HEK293 (cell line): Measurements from ENCODE around the gene ZNF597.

ENCODE experiments used
- CTCF ChIA-PET: fragments of 350-600 bp; formaldehyde crosslinking; extraction: SDS; loops from one replicate; lab custom pipeline; 2021; ENCODE audit warnings: antibody characterized with exemption; lab: Yijun Ruan, JAX
- POLR2A ChIA-PET: fragments of 300-600 bp; formaldehyde crosslinking; extraction: SDS; loops from one replicate; lab custom pipeline; 2020; ENCODE audit warnings: antibody characterized with exemption, inconsistent platforms; lab: Yijun Ruan, JAX
- H3K27ac ChIP-seq: fragments of 200-500 bp; sonication (Bioruptor generic); 2 replicates; pipeline ENCODE4 v1.5.1; 2014; ENCODE audit warnings: low read depth, low read length, control low read depth, inconsistent platforms; ENCODE audit errors: extremely low read depth
- H3K36me3 ChIP-seq, 2 experiments: fragments of 200-500 bp in 1 of 2; sonication (Bioruptor generic) in 1 of 2; 1 replicate in 1 of 2; 2 replicates in 1 of 2; pipeline ENCODE4 v1.5.1; 2014 to 2017; ENCODE audit warnings: inconsistent platforms in 2 of 2, low read length in 2 of 2; ENCODE audit not compliant: control insufficient read depth in 2 of 2, insufficient read depth in 1 of 2
- H3K4me1 ChIP-seq: fragments of 200-500 bp; sonication (Bioruptor generic); 2 replicates; pipeline ENCODE4 v1.5.1; 2014; ENCODE audit warnings: mild to moderate bottlenecking, low read length, inconsistent platforms; ENCODE audit not compliant: control insufficient read depth, insufficient read depth
- H3K4me3 ChIP-seq: 2 replicates; pipeline ENCODE4 v1.5.1; 2011; ENCODE audit warnings: low read depth, mild to moderate bottlenecking, control low read depth, low read length, moderate library complexity
- H3K9me3 ChIP-seq: fragments of 200-500 bp; sonication (Bioruptor generic); 2 replicates; pipeline ENCODE4 v1.5.1; 2014; ENCODE audit warnings: low read depth, low read length, inconsistent platforms; ENCODE audit not compliant: control insufficient read depth, insufficient read depth
- GLIS1 ChIP-seq: fragments of 450-650 bp; formaldehyde crosslinking; IDR thresholded peaks from 2 replicates; pipeline ENCODE4 v1.5.1; 2016; ENCODE audit warnings: missing biosample characterization, missing genetic modification characterization
- GLIS2 ChIP-seq: fragments of 450-650 bp; formaldehyde crosslinking; IDR thresholded peaks from 2 replicates; pipeline ENCODE4 v1.5.1; 2016; ENCODE audit warnings: missing biosample characterization, missing genetic modification characterization
- KLF9 ChIP-seq: fragments of 450-650 bp; formaldehyde crosslinking; IDR thresholded peaks from 2 replicates; pipeline ENCODE4 v1.5.1; 2016; ENCODE audit warnings: missing biosample characterization, missing genetic modification characterization, low read depth
- MZF1 ChIP-seq: fragments of 450-650 bp; formaldehyde crosslinking; IDR thresholded peaks from 2 replicates; pipeline ENCODE4 v1.5.1; 2017; ENCODE audit warnings: missing biosample characterization, missing genetic modification characterization, borderline replicate concordance
- PRDM1 ChIP-seq: fragments of 450-650 bp; formaldehyde crosslinking; IDR thresholded peaks from 2 replicates; pipeline ENCODE4; 2016; ENCODE audit warnings: missing biosample characterization, missing genetic modification characterization
- ZNF140 ChIP-seq: fragments of 450-650 bp; formaldehyde crosslinking; IDR thresholded peaks from 2 replicates; pipeline ENCODE4 v1.5.1; 2016; ENCODE audit warnings: missing biosample characterization, missing genetic modification characterization
- ZNF175 ChIP-seq: fragments of 450-650 bp; formaldehyde crosslinking; IDR thresholded peaks from 2 replicates; pipeline ENCODE4 v1.5.1; 2016; ENCODE audit warnings: missing biosample characterization, missing genetic modification characterization
- ZNF24 ChIP-seq: fragments of 450-650 bp; formaldehyde crosslinking; IDR thresholded peaks from 2 replicates; pipeline ENCODE4 v1.5.1; 2016; ENCODE audit warnings: missing biosample characterization, missing genetic modification characterization
- ZNF266 ChIP-seq: fragments of 450-650 bp; formaldehyde crosslinking; IDR thresholded peaks from 2 replicates; pipeline ENCODE4 v1.5.1; 2016; ENCODE audit warnings: missing biosample characterization, missing genetic modification characterization, low read depth
- ZNF473 ChIP-seq: fragments of 450-650 bp; formaldehyde crosslinking; IDR thresholded peaks from 2 replicates; pipeline ENCODE4 v1.5.1; 2017; ENCODE audit warnings: missing biosample characterization, missing genetic modification characterization
- ZNF510 ChIP-seq: fragments of 450-650 bp; formaldehyde crosslinking; IDR thresholded peaks from 2 replicates; pipeline ENCODE4 v1.5.1; 2018; ENCODE audit warnings: mild to moderate bottlenecking, missing genetic modification characterization, missing biosample characterization; ENCODE audit not compliant: insufficient replicate concordance
- ZNF548 ChIP-seq: fragments of 450-650 bp; formaldehyde crosslinking; IDR thresholded peaks from 2 replicates; pipeline ENCODE4 v1.5.1; 2016; ENCODE audit warnings: missing biosample characterization, missing genetic modification characterization
- ZNF571 ChIP-seq: fragments of 450-650 bp; formaldehyde crosslinking; IDR thresholded peaks from 2 replicates; pipeline ENCODE4 v1.5.0; 2017; ENCODE audit warnings: missing biosample characterization, missing genetic modification characterization
- ZNF626 ChIP-seq: fragments of 450-650 bp; sonication (Bioruptor Pico); formaldehyde crosslinking; IDR thresholded peaks from 2 replicates; pipeline ENCODE4 v1.5.1; 2018; ENCODE audit warnings: missing biosample characterization, missing genetic modification characterization, inconsistent platforms
- ZNF664 ChIP-seq: fragments of 450-650 bp; formaldehyde crosslinking; IDR thresholded peaks from 2 replicates; pipeline ENCODE4 v1.5.1; 2016; ENCODE audit warnings: missing biosample characterization, missing genetic modification characterization
- ZNF677 ChIP-seq: fragments of 450-650 bp; IDR thresholded peaks from 2 replicates; pipeline ENCODE4 v1.5.0; 2018; ENCODE audit warnings: missing biosample characterization, mild to moderate bottlenecking, missing genetic modification characterization, moderate library complexity
- ZNF830 ChIP-seq: fragments of 450-650 bp; IDR thresholded peaks from 2 replicates; pipeline ENCODE4 v1.5.0; 2018; ENCODE audit warnings: missing biosample characterization, missing genetic modification characterization, low read depth, mild to moderate bottlenecking, moderate library complexity
- TF ChIP-seq, protein P1 (sequence below): fragments of 450-650 bp; formaldehyde crosslinking; IDR thresholded peaks from 2 replicates; pipeline ENCODE4 v1.5.1; 2016; ENCODE audit warnings: missing biosample characterization, missing genetic modification characterization
- TF ChIP-seq, protein P2 (sequence below): fragments of 450-650 bp; formaldehyde crosslinking; IDR thresholded peaks from 2 replicates; pipeline ENCODE4 v1.5.1; 2017; ENCODE audit warnings: missing biosample characterization, missing genetic modification characterization

Gene ZNF597

DNA sequence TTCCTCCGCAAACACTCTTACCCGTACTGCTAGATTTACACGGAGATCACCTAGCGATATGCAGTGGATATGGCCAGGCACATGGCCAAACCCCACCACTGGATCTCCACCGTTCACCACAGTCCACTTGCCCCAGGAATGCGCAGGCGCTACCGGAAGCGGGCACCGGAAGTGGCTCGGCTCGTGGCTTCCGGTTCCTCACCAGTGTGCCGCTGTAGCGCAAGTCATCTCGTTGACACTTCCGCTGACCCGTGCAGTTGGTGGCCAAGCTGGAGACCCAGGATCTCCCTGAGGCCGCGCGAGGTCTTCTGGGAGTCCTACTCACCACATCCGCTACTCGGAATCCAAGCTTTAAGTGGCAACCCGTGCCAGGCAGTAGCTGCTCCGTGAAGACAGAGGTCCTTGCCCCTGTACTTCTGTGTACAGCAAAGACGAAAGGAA, 11.5 kb downstream of the ZNF597 start:
- CTCF ChIA-PET = interaction anchor here (1.2 kb wide), 1 partner anchor 165 kb away, joined by 6 read pairs; no protein-coding TSS in a partner anchor
- Histone ChIP-seq H3K36me3 (peaks cover 0 to 20% of the 10 kb centered on the region in 2 experiments; a peak in 1 of 3 replicates), H3K4me1 (no peaks in the 10 kb centered on the region), H3K27ac (no peak overlapping the region), H3K4me3 (no peak overlapping the region), H3K9me3 (no peaks in the 10 kb centered on the region)
- TF ChIP-seq ZNF548 (no peak), PRDM1 (tag by site-specific recombination) (no peak), ZNF510 (tag by site-specific recombination) (no peak), GLIS1 (no peak), ZNF266 (tag by site-specific recombination) (no peak), ZNF626 (tag by site-specific recombination) (no peak), ZNF473 (tag by site-specific recombination) (no peak), GLIS2 (tag by site-specific recombination) (no peak), ZNF571 (tag by site-specific recombination) (no peak), ZNF664 (tag by site-specific recombination) (no peak), ZNF677 (tag by site-specific recombination) (no peak), MZF1 (tag by site-specific recombination) (no peak)
- TF ChIP-seq, protein P1, sequence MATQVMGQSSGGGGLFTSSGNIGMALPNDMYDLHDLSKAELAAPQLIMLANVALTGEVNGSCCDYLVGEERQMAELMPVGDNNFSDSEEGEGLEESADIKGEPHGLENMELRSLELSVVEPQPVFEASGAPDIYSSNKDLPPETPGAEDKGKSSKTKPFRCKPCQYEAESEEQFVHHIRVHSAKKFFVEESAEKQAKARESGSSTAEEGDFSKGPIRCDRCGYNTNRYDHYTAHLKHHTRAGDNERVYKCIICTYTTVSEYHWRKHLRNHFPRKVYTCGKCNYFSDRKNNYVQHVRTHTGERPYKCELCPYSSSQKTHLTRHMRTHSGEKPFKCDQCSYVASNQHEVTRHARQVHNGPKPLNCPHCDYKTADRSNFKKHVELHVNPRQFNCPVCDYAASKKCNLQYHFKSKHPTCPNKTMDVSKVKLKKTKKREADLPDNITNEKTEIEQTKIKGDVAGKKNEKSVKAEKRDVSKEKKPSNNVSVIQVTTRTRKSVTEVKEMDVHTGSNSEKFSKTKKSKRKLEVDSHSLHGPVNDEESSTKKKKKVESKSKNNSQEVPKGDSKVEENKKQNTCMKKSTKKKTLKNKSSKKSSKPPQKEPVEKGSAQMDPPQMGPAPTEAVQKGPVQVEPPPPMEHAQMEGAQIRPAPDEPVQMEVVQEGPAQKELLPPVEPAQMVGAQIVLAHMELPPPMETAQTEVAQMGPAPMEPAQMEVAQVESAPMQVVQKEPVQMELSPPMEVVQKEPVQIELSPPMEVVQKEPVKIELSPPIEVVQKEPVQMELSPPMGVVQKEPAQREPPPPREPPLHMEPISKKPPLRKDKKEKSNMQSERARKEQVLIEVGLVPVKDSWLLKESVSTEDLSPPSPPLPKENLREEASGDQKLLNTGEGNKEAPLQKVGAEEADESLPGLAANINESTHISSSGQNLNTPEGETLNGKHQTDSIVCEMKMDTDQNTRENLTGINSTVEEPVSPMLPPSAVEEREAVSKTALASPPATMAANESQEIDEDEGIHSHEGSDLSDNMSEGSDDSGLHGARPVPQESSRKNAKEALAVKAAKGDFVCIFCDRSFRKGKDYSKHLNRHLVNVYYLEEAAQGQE (tag by site-specific recombination) = no peak
- TF ChIP-seq, protein P2, sequence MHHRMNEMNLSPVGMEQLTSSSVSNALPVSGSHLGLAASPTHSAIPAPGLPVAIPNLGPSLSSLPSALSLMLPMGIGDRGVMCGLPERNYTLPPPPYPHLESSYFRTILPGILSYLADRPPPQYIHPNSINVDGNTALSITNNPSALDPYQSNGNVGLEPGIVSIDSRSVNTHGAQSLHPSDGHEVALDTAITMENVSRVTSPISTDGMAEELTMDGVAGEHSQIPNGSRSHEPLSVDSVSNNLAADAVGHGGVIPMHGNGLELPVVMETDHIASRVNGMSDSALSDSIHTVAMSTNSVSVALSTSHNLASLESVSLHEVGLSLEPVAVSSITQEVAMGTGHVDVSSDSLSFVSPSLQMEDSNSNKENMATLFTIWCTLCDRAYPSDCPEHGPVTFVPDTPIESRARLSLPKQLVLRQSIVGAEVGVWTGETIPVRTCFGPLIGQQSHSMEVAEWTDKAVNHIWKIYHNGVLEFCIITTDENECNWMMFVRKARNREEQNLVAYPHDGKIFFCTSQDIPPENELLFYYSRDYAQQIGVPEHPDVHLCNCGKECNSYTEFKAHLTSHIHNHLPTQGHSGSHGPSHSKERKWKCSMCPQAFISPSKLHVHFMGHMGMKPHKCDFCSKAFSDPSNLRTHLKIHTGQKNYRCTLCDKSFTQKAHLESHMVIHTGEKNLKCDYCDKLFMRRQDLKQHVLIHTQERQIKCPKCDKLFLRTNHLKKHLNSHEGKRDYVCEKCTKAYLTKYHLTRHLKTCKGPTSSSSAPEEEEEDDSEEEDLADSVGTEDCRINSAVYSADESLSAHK (tag by site-specific recombination) = no peak
- POLR2A ChIA-PET = interaction anchor here (0.6 kb wide), 1 partner anchor 89 kb away, joined by 3 read pairs; no protein-coding TSS in a partner anchor

DNA sequence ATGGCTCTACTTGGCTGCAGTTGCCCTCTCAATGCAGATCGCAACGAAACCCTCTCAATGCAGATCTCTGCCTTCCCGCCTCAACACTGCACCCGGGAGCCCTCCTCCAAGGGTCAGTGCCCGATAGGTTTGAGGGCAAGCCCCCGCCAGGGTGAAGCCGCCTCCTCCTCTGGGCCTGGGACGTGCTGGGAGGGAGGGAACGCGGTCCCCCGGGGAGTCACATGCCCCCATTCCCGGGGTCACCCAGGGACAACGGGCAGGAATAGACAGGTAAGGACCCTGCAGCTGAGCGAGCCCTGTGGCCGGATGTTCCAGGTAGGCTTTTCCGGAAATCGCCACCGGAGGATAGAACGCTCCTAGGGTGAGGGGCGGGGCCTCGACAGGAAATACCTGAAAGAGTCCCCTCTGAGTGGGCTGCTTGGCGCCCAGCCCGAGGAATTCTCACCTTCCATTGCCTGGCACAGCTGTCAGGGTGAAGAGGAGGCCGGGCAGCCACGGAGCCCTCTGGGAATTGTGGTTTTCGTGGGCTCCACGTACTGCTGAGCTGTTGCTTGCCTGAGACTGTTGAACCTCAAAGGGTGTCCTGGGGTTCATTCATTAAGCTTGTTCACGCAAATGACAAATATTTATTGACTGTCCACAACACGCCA, 29.4 kb downstream of the ZNF597 start:
- CTCF ChIA-PET = interaction anchor here (0.7 kb wide), 1 partner anchor 24 kb away, joined by 4 read pairs; no protein-coding TSS in a partner anchor
- no peaks in the 10 kb centered on the region for H3K9me3 ChIP-seq
- TF ChIP-seq ZNF830 (no peak), KLF9 (tag by site-specific recombination) (no peak), ZNF24 (tag by site-specific recombination) (no peak), ZNF175 (tag by site-specific recombination) (no peak), ZNF664 (tag by site-specific recombination) (no peak), ZNF140 (no peak)
- no peaks in the 10 kb centered on the region for H3K4me1 ChIP-seq
- peaks cover 0 to 3% of the 10 kb centered on the region in 2 experiments; a peak in 2 of 3 replicates for H3K36me3 ChIP-seq
- no peak overlapping the region for H3K4me3 ChIP-seq
- no peak overlapping the region for H3K27ac ChIP-seq
- POLR2A ChIA-PET = interaction anchor here (0.5 to 1.3 kb wide), 2 partner anchors 12 to 140 kb away, joined by 3 to 4 read pairs; partner anchors contain the start of genes ZNF174 and ZSCAN32
